ENCODE measurements around the gene HEMK1.
A peak's percentile ranks its signal among the peaks of the same experiment; 100 is the strongest.

DNA sequence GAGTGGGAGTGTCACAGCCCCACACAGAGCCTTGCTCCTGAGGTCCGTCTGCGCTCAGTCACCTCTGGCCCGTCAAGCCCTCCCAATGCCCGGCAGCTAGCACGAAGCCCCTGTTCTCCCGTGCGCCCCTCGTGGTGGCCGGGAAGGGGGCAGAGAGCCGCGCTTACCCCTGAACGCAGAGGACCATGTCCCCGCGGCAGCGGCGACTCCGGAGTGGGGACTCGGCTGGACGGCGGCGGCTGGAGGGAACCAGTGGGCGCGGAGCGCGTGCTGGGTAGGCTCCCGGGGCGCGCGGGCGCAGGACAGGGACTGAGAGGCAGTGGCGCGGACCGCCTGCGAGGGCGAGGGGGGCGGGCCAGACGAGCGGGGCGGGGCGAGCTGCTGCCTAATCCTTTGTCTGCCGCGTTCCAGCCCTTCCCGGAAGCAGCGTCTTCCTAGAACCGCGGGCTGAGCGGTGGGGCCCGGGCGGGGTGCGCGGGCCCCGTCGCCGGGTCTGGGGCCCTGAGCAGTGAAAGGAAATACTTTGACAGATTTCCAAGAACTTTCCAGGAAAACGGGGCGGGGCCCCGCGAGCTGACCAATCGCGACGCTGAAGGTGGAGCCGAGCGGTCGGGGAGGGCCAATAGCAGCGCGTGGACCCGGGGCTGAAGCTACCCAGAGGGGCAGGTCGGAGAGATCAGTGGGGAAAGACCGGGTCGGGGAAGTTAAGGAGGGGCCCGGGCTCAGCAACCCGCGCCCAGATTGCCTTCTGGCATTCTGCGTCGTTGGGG, 42.3 kb downstream of the HEMK1 start, which contains the start of gene CISH:
- peak in 1 of 3 donors; percentile 62 for TF ChIP-seq POLR2AphosphoS5 (IDR thresholded peaks at IDR 0.05)
- TF ChIP-seq, protein P1, sequence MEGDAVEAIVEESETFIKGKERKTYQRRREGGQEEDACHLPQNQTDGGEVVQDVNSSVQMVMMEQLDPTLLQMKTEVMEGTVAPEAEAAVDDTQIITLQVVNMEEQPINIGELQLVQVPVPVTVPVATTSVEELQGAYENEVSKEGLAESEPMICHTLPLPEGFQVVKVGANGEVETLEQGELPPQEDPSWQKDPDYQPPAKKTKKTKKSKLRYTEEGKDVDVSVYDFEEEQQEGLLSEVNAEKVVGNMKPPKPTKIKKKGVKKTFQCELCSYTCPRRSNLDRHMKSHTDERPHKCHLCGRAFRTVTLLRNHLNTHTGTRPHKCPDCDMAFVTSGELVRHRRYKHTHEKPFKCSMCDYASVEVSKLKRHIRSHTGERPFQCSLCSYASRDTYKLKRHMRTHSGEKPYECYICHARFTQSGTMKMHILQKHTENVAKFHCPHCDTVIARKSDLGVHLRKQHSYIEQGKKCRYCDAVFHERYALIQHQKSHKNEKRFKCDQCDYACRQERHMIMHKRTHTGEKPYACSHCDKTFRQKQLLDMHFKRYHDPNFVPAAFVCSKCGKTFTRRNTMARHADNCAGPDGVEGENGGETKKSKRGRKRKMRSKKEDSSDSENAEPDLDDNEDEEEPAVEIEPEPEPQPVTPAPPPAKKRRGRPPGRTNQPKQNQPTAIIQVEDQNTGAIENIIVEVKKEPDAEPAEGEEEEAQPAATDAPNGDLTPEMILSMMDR (IDR thresholded peaks at IDR 0.05) = peak; percentile 12 to 13
- peak in 1 of 2 donors; percentile 86 for TF ChIP-seq POLR2A (IDR thresholded peaks at IDR 0.05)

Measured in suprapubic skin (tissue), 4 donors.